Activated CD8-positive, alpha-beta memory T cell treated with anti-CD3 and anti-CD28 coated beads, Interleukin-2, amount 50 U/mL, for 1 hour (primary cell): ENCODE results near the gene SERPINI1.
"Not testable (repeated sequence)": the region's sequence is repeated elsewhere in the genome, so short reads cannot be mapped to it uniquely, and the experiment has no call there.

ENCODE experiments used
- DNase-seq: peaks from one replicate; pipeline ENCODE4 v3.0.0-alpha.2; 2020; ENCODE audit errors: extremely low read depth

The SERPINI1 gene

DNA sequence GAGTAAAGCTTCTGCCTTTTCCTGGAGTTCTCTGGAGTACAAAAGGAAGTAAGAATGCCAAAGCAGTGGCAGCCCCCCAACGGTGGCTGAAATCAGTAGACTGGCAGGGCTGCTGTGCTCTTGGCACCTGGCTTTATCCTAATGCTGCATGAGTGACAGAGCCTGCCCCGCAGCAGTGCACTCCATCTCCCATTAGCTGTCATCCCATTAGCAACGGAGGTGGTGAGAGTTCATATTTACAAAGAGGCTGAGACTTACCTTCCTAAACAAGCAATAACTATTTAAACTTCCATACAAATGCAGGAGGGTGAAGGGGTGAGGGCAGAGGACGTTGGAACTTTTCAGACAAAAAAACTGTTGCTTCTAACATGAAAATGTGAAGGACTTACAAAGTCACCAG, 51.9 kb downstream of the SERPINI1 start:
- no peak for DNase-seq

DNA sequence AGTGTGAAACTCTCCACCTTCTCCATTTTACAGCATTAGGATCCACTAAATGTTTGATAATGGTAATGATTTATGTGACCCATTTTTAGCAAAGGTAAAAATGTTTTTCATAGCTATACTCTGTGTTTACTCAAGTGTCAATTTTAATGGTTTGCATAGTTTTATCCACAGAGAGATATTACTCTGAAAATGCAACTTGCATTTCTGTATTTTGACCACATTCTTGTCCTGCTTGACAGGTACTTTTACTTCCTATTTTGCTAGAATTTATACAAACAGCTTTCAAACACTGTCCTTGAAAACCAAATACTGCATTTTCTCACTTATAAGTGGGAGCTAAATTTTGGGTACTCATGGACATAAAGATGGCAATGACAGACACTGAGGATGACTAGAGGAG, 62.9 kb downstream of the SERPINI1 start:
- no peak for DNase-seq

DNA sequence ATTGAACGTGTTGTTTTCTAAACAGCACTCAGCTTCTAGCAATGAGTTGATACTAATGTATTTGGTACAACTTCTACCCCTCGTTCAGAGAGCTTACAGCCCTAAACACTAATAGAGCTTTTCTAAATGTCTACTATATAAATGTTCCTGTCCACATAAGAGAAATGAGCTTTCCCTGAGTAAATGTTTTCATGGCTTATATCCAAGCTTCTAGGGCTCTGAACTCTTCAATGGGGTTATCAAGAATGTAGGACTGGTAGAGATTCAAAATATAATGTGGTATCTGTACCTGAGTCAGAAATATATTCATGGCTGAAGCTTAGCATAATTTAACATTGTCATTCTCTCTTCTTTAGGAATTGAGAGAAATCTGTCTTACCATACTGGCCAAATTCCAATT, 73.4 kb downstream of the SERPINI1 start:
- no peak for DNase-seq

DNA sequence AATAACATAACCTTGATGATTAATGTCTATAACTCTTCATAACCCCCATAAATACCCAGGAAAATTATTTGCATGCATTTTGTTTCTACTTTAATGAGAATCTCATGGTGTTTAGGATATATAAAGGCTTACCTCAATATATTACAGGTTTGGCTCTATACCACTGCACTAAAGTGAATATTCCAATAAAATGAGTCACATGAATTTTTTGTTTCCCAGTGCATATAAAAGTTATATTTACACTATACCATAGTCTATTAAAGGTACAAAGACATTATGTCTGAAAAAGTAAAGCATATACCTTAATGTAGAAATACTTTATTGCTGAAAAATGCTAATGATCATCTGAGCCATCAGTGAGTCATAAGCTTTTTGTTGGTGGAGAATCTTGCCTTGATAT, 74.7 kb downstream of the SERPINI1 start:
- no peak for DNase-seq

DNA sequence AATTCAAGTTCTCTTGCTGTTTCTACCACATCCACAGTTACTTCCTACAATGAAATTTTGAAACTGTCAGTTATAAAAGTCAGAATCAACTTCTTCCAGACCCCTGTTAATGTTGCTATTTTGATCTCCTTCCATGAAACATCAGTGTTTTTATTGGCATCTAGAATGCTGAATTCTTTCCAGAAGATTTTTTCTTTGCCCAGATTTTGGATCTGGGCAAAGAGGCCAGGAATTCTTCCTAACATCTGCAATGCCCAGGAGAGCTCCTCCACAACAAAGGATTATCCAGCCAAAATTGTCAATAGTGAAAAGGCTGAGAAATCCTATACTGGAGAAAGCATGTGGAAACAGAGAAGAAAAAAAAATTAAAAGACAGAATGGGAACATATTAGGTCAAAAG, 75.5 kb downstream of the SERPINI1 start:
- DNase-seq: no peak

DNA sequence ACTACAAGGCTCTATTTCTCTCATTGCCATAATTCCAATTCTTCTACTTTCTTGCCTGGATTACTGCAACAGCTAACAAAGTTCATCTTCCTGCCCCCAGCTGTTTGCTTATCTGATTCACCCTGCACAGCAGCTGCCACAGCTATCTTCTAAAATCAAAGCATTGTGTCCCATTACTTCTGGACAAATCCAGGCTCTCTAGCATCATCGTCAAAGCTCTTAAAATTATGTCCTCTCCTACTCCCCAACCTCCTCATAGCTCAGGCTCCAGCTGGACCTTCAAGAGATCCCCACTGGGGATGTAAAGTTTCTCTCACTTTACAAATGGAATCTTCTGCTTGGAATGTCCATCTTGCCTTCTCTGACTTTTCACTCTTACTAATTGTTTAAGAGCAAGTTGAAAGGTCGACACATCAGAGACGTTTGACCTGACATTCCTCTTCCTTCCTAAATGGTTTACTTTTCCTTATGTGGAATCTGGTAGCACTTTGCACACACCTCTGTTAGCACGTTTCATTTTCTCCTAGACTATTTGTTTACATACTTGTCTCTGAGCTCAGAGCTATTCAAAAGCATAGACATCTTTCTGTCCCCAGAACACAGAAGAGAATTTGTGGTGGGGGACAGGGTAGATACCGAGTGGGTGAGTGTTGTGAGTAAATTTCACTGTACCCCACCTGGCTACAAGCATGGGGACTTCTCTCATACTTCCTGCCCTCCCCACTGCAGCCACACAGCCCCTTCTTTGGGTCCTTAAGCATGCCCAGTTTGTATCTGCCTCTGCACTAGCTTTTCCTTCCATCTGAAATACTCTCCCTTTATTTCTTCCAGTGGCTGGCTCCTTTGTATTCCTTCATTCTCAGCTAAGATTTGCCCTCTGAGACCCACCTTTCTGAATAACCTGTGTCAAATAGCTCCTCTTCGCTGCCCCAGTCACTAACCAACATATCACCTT, 77.9 kb downstream of the SERPINI1 start:
- DNase-seq: no peak

DNA sequence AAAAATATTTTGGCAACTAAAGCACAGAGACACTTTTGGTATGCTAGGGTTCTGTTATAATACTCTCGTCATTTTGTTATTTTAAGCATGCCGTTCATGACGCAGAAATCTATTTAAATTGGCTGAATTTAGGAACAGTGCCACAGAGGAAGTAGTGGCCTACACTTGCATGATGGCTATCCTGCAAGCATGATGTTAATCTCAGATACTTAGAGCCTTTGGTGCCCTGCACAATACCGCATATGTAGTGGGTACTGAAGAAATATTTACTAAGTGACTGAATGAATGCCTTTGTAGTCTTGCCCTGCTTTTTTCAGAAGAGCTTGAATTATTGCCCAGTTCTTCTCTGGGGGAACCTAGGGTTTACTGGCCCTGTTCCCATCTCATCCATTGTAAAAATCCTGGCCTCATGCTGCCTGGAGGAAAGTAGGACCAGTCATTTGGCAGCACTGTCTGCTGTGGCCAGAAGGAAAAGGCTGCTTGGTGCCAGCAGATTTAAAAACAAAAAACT, 79.0 kb downstream of the SERPINI1 start:
- no peak for DNase-seq

DNA sequence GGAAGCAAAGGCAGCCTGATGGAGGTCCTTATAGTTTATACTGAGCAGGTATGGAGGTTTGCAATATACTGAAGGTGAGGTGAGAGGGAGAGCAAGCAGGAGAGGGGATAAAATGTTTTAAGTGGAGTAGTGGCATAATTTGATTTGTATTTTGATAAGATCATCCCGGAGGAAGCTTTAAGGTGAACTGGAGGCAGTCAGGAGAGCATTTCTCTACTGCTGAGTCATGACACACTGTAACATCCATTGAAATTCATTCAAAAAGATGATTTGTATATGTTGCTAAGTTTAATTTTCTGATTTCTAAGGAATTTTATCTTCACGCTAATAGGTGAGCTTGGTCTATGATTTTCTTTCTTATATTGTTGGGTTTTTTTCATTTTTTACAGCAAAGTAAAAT, 81.4 kb downstream of the SERPINI1 start:
- no peak for DNase-seq

DNA sequence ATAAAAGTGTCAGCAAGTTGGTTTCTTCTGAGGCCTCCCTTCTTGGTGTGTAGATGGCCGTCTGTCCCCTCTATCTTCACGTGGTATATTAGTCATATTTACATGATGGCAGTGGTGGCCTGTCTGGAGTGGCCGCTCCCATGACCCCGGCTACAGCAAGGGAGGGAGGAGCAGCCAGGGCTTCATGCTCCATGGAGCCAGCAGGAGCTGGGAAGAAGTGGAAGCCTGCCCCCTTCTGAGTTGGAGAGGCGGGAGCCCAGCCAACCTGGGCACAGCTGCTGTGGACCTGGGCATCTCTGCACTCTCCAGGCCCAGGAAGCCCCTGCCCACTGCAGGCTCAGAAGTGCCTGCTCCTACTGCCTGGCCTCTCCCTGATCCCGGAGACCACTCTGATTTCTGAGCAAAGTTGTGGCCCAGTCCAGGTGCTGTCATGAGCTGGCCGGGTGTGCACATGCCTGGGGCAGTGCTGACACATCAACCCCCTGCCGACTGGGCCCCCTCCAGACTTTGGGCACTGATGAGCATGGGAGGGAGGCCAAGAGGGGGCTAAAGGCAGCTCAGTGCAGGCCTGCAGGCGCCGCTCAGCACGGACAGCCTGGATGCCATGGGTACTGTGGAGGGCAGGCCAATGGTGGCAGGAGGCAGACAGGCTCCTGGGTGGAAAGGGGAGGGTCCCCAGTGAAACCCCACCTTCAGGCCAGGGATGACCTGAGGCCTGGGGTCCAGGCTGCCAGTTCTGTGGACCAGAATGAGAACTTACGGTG, 84.8 kb downstream of the SERPINI1 start:
- DNase-seq: no peak

DNA sequence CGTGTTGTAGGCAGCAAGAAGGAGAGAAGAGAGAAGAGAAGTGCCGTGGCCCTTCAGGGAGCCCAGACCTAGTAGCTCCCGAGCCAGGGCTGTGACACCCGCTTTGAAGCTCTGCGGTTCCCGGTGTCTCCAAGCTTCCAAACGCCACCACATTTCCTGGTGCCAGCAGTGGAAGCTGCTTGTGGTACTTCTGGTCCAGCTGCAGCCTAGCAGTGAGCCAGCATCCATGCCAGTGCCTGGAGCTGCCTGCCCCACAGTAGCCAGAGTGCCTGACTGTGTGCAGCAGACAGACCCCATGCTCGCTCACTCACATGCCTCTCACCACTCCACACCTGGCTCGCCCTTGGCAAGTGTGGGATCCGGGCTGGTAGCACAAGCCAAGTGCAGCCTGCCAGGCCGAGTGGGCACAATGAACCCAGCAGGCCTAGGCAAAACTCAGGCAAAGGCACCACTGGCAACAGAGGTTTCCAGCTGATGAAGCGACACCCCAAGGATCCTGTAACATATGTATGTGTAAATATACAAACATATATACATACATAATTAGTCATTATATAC, 85.8 kb downstream of the SERPINI1 start:
- DNase-seq: no peak

DNA sequence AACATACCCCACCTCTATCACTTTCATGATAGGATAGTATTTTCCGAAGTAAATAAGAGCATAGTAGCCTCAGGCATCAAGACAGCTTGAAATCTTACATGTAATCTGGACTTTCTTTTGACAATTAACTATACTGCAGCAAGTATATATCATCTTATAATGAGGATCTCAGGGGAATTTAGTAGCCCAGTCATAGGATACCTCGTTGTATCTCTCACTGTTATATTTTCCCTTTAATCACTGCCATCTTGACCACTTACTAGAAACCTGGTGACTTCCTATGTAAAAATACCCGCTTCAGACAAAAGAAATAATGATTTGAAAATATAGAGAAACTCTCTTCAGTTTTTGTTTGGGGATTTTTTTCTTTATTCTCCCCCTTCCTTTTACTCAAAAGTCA, 88.2 kb downstream of the SERPINI1 start:
- DNase-seq: no peak

DNA sequence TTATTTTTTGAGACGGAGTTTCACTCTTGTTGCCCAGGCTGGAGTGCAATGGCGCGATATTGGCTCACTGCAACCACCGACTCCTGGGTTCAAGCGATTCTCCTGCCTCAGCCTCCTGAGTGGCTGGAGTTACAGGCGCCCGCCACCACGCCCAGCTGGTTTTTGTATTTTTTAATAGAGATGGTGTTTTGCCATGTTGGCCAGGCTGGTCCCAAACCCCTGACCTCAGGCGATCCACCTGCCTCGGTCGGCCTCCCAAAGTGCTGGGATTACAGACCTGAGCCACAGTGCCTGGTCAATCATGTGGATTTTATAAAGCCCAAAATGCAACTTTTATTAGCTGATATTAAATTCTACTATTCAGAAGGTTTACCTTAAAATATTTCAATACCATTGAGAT, 92.1 kb downstream of the SERPINI1 start:
- DNase-seq: not testable (repeated sequence)

DNA sequence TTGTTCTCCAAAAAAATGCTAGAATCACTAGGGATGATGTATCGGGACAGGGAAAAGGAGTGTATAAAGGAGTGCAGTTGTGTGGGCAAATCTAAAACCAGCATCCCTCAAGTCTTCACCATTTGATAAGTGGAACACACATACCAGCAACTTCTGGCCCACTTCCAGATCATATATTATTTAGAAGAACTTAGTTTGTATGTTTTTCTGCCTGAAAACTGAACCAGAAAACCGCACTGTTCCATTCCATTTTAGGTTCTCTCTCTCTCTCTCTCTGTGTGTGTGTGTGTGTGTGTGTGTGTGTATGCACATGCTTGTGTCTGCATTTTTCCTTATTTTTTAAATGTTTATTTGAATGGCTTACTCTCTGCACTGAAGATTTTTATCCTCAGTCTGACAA, 93.5 kb downstream of the SERPINI1 start:
- no peak for DNase-seq

DNA sequence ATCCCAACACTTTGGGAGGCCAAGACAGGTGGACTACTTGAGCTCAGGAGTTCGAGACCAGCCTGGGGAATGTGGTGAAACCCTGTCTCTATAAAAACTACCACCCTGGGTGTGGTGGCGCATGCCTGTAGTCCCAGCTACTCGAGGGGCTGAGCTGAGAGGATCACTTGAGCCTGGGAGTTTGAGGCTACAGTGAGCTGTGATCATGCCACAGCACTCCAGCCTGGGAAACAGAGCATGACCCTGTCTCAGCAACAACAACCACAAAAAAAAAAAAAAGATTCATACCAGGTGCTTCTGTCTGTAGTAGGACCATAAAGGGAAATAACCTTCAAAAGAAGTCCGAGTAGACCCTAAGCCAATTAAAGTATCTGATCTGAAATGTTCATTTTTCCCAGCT, 94.5 kb downstream of the SERPINI1 start:
- no peak for DNase-seq

DNA sequence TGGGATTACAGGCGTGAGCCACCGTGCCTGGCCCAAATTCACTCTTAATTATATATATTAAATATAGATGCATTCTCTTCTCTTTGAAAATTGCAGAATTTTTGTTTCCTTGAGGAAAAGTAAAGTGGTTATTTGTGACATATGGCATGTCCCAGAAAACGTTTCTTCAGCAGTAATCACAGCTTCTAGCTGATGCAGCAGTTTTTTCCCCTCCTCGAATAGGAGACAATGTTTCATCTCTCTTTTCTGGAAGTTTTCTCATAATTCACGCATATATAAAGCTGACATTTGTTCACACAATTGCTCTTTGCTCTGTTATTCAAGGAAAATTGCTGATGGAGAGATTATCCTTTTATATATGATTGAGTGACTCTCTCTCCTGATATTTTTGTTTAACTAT, 99.8 kb downstream of the SERPINI1 start:
- DNase-seq: no peak

DNA sequence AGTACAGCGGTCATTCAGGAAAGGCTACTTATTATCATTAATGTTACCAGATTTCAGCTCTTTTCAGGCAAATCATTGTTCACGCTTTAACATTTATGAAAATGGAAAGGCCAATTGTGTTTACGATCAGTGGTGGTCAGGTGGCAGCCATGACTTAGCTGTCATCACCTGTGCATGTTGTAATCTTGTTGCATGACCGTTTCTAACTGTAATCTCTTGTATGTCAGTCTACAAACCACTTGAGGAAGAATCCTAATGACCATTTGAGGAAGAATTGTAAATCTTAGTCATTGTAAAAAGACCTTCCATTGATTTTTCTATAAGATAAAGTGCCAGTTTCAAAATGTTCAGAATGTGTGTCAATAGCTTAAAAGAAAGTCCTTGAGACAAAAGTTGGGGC, 100.4 kb downstream of the SERPINI1 start:
- DNase-seq: no peak

DNA sequence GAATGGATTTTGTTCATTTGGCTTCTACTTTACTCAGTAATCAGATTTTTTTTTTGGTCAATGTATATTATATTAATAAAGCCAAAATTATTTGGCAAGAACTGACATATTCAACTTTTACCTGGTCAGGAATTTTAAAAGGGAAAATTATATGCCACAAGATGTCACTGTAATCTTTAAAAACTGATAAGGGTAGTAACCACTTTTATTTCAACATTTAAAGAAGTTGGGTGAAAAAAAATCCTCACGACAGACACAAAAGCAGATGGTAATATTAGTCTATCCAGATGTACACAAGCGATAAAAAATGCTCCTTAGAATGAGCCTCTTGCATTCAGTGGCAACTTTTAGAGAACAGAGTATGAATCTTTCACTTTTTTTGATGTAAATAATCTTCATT, 101.9 kb downstream of the SERPINI1 start:
- no peak for DNase-seq

DNA sequence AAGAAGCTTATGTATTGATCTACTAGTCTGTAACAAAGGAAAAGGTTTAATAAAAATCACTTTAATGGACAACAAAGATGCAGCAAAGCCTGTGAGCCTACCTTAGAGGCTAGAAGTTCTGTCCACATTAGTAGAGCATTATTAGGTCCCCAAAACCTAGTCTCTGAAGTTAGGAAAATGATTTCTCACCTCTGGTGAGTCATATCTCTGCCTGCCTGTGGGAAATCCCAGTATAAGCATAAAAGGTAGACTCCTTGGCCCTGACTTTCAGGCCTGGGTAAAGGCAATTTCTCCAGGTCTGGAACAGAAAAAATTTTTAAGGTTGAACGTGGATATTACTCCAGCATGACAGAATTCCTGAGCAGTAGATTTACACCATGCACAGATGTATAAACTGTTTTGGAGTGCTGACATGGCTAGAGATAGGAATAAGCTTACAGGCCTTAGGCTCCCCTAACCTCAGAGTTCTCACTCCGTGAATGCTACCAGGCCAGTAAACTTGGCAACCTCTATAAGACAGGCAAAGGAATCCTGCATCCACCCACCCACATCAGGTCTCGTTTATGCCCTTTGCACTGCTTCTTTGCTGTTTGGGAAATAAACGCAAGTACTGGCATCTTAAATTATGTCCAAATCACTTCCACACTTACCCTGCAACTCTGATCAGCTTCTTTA, 104.1 kb downstream of the SERPINI1 start:
- no peak for DNase-seq

DNA sequence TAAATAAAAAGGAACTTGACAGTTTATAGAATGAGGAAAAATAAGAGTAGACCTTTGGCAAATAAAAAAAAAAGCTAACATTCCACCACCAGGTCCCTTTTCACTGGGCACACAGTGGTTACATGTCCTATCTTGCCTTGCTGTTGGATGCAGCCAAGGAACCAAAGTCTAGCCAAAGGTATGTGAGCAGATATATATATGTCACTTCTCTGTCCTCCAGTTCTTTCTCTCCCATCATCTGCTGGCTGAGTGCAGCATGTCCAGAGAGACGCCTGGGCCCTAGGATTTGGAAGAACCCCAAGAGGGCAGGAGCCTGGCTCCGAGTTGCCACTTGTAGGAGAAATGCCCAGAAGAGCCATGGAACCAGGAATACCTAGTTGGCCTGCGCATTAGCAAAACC, 104.7 kb downstream of the SERPINI1 start:
- no peak for DNase-seq

DNA sequence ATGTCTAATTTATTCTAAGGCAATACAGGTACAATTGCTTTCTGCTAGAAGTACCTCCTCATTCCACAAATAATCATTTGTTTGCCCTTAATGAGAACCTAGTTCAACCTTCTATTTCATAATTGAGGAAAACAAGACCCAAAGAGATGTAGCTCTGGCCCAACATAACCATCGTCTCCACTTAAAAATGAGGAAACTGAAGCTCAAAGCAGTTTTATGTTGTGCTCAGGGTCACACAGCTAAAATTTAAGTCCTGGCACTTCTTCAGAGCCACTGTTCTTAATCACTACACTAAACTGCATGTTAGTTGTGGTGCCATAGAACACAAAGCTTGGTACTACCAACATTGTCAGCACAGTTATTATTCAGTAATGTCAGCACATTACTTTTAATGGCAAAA, 108.0 kb downstream of the SERPINI1 start:
- no peak for DNase-seq

DNA sequence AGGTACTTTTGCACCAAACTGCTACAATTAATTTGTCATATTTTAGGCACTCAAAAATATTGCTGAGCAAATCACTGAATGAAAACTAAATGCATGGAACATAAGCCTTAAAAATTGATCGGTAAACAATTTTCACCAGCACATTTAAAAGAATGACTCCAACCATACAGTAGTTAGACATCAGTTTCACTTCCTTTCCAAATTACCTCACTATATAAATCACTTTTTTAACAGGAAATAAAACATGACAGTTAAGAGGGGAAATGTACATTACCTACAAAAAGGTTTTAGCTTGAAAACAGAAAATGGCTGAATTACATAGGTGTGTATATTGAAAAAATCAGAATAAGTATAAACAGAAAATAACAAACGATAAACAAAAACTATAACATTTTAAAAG, 108.4 kb downstream of the SERPINI1 start:
- DNase-seq: no peak

DNA sequence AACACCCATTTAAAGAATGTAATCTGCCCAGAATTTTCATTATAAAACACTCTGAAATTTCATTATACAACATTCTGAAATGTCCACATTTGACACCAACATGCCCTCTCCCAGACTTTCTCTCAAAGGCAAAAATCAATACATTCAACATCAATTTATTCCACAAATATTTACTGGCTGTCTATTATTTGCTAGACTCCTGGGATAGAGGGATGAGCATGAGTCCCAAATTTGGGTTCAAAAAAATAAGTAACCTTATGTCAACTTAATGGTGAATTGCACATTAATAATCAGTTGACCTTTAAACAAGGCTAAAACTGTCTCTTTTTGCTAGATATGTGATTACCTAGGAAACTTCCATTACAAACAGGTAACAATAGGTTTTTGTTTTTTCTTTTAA, 109.0 kb downstream of the SERPINI1 start:
- no peak for DNase-seq
